Measurements from ENCODE around the gene WDR62.
"Not testable (repeated sequence)": the region's sequence is repeated elsewhere in the genome, so short reads cannot be mapped to it uniquely, and the experiment has no call there.

Gene WDR62

DNA sequence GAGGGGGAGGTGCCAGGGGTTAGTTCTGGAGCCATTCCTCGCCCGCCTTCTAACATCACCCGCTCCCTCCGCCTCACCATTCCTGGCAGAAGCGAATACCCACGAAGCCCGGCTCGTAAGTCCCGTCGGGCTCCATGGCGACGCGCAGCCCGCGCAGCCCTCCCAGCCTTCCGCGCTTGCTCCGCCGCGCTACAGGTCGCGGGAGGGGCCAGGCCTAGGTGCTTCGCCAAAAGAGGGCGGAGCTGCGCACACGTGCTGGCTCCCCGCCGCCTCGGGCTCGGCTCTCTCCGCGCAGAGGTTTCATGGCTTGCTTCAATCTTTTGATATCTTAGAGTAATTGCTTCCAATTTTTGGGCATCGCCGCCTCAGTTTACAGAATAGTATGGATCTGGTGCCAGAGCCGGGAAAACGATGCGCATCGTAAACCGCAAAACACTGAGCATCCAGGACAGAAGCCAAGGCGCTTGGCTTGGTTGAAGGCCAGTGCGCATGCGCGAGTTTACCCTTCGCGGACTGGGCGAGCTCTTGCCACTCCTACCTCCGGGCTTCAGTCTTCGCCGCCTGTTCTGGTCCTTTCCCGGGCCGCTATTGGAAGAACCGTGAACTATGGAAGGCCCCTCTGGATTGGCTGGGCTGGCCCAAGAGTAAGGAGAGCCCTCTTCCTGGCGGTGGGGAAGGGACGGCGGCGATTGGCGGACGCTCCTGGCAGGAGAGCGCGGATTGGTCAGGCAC, 60.2 kb downstream of the WDR62 start, which contains the start of gene POLR2I:
Gene POLR2I, minus strand, starts transcription at position 155 of the 732 bp plus-strand sequence. Its CDS starts 19 bp downstream, at position 136.
- H3K9me3 ChIP-seq (ENCODE audit: control insufficient read depth in 1 of 2, low read length in 2 of 2), result no peaks in the 10 kb centered on the region
- peaks cover 4 to 30% of the 10 kb centered on the region in 2 donors for H3K36me3 ChIP-seq (ENCODE audit: control insufficient read depth in 1 of 2, insufficient read depth in 2 of 2, low read length in 2 of 2)
- peak within 1 kb of the TSS; percentile 76 to 93 for H3K4me3 ChIP-seq (ENCODE audit: low read depth in 1 of 2, low read length in 2 of 2)
- peak within 1 kb of the TSS; percentile 83 for H3K27ac ChIP-seq (ENCODE audit: low read length)
- H3K4me1 ChIP-seq (ENCODE audit: control insufficient read depth in 1 of 2, insufficient read depth in 2 of 2, low read length in 2 of 2), result peaks cover 0 to 28% of the 10 kb centered on the region in 2 donors
- no peaks in the 10 kb centered on the region for H3K27me3 ChIP-seq (ENCODE audit: low read depth, low read length)

DNA sequence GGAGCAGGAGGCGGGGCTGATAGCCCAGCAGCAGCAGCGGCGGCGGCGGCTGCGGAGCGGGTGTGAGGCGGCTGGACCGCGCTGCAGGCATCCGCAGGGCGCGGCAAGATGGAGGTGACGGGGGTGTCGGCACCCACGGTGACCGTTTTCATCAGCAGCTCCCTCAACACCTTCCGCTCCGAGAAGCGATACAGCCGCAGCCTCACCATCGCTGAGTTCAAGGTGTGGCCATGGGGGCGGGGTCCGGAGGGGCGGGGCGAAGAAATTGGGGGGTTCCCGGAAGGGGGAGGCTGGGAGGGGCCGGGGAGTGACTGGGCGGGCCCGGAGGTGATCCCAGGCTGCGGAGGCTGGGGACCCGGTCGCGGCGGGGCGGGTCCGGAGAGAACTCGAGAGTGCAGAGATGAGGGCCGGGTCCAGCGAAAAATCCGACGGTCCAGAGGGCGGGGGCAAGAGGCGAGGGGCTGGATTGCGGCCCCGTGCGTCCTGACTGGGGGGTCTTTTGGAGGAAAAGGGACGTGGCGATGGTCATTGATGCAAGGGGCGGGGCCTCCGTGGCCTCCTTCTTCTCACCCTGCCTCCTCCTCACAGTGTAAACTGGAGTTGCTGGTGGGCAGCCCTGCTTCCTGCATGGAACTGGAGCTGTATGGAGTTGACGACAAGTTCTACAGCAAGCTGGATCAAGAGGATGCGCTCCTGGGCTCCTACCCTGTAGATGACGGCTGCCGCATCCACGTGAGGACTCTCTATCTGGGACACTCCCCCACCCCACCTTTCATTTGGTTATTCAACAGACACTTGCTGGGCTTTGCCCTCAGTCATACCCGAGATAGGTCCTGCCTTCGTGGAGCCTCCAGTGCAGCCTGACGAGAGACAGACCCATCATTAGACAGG, 61.0 kb downstream of the WDR62 start, which contains the start of gene TBCB:
Gene TBCB, plus strand, starts transcription at position 16 of the 891 bp plus-strand sequence. Its CDS starts 93 bp downstream, at position 109.
- H3K9me3 ChIP-seq (ENCODE audit: control insufficient read depth in 1 of 2, low read length in 2 of 2), result no peaks in the 10 kb centered on the region
- no peaks in the 10 kb centered on the region for H3K27me3 ChIP-seq (ENCODE audit: low read depth, low read length)
- H3K27ac ChIP-seq (ENCODE audit: low read length), result peak within 1 kb of the TSS; percentile 83
- peak within 1 kb of the TSS; percentile 76 to 93 for H3K4me3 ChIP-seq (ENCODE audit: low read depth in 1 of 2, low read length in 2 of 2)
- H3K36me3 ChIP-seq (ENCODE audit: control insufficient read depth in 1 of 2, insufficient read depth in 2 of 2, low read length in 2 of 2), result peaks cover 4 to 38% of the 10 kb centered on the region in 2 donors
- H3K4me1 ChIP-seq (ENCODE audit: control insufficient read depth in 1 of 2, insufficient read depth in 2 of 2, low read length in 2 of 2), result peaks cover 0 to 30% of the 10 kb centered on the region in 2 donors

DNA sequence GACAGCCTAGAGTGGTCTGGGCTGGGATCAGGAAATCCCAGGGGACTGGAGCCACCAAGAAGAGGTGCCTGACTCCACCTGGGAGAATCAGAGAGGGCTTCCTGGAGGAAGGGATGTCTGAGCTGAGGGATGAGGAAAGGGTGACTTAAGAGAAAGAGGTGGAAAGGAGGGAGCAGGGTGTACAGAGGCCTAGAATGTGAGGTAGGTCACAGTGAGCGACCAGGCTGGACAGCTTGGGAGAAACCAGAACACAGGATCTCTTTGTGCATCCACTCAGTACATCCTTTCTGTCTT, 61.6 kb downstream of the WDR62 start:
- H3K4me3 ChIP-seq (ENCODE audit: low read depth in 1 of 2, low read length in 2 of 2), result peak overlapping the region; percentile 67 to 76
- no peaks in the 10 kb centered on the region for H3K9me3 ChIP-seq (ENCODE audit: control insufficient read depth in 1 of 2, low read length in 2 of 2)
- no peaks in the 10 kb centered on the region for H3K27me3 ChIP-seq (ENCODE audit: low read depth, low read length)
- peak overlapping the region; percentile 42 for H3K27ac ChIP-seq (ENCODE audit: low read length)
- peaks cover 0 to 30% of the 10 kb centered on the region in 2 donors for H3K4me1 ChIP-seq (ENCODE audit: control insufficient read depth in 1 of 2, insufficient read depth in 2 of 2, low read length in 2 of 2)
- H3K36me3 ChIP-seq (ENCODE audit: control insufficient read depth in 1 of 2, insufficient read depth in 2 of 2, low read length in 2 of 2), result peaks cover 4 to 39% of the 10 kb centered on the region in 2 donors

DNA sequence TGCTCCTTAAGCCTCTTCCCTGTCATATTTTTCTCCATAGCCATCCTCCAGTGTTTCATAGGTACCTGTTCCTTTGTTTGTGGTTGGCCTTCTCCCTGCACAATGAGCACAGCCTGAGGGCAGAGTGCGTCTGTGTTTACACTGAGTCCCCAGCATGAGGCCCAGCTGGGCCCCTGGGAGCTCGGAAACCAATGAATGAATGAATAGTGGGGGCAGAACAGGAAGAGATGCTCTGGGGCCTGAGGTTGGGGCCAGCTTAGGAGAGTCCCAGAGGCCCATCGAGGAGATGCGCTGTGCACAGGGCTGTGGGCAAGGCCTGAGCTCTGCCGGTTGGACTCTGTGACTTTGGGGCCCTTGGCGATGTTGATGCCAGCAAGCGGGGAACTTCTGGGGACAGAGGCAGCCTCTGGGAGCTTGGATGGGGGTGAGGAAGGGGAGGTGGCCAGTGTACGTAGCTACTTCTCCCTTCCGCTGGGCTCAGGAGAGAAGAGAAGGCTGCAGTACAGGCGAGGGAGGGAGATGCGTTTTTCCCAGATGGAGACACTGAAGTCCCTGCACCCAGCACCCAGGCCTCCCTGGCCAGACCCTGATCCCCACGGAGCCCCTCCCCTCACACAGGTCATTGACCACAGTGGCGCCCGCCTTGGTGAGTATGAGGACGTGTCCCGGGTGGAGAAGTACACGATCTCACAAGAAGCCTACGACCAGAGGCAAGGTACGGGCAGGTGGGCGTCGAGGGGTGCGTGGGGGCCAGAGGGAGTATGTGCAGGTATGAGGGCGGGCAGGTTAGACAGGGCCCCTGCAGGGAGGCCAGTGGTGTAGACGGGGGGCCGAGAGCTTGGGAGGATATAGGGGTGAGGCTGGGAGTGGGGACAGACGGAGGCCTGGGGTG, 65.6 kb downstream of the WDR62 start:
- H3K4me1 ChIP-seq (ENCODE audit: control insufficient read depth in 1 of 2, insufficient read depth in 2 of 2, low read length in 2 of 2), result peaks cover 0 to 18% of the 10 kb centered on the region in 2 donors
- no peak overlapping the region for H3K27ac ChIP-seq (ENCODE audit: low read length)
- H3K36me3 ChIP-seq (ENCODE audit: control insufficient read depth in 1 of 2, insufficient read depth in 2 of 2, low read length in 2 of 2), result peaks cover 14 to 63% of the 10 kb centered on the region in 2 donors
- H3K27me3 ChIP-seq (ENCODE audit: low read depth, low read length), result no peaks in the 10 kb centered on the region
- no peak overlapping the region for H3K4me3 ChIP-seq (ENCODE audit: low read depth in 1 of 2, low read length in 2 of 2)
- no peaks in the 10 kb centered on the region for H3K9me3 ChIP-seq (ENCODE audit: control insufficient read depth in 1 of 2, low read length in 2 of 2)

DNA sequence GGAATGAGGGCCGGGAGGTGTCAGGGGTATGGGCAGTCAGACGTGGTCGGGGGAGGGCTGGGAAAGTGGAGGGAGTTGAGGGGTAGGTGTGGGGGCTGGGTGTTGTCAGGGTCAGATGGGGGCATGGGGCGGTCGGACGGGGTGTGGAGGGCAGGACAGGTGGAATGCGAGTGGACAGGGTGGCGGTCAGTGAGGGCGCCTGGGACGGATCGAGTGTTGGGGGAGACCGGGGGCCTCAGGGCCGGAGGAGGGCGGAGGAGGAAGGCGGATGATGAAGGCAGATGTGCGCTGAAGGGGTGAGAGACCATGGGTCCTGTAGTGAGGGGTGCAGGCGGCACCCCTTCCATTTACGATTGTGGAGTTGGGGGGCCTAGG, 66.3 kb downstream of the WDR62 start:
- H3K27ac ChIP-seq (ENCODE audit: low read length), result no peak overlapping the region
- H3K4me1 ChIP-seq (ENCODE audit: control insufficient read depth in 1 of 2, insufficient read depth in 2 of 2, low read length in 2 of 2), result peaks cover 0 to 14% of the 10 kb centered on the region in 2 donors
- no peaks in the 10 kb centered on the region for H3K9me3 ChIP-seq (ENCODE audit: control insufficient read depth in 1 of 2, low read length in 2 of 2)
- peaks cover 20 to 68% of the 10 kb centered on the region in 2 donors for H3K36me3 ChIP-seq (ENCODE audit: control insufficient read depth in 1 of 2, insufficient read depth in 2 of 2, low read length in 2 of 2)
- no peaks in the 10 kb centered on the region for H3K27me3 ChIP-seq (ENCODE audit: low read depth, low read length)
- H3K4me3 ChIP-seq (ENCODE audit: low read depth in 1 of 2, low read length in 2 of 2), result no peak overlapping the region

DNA sequence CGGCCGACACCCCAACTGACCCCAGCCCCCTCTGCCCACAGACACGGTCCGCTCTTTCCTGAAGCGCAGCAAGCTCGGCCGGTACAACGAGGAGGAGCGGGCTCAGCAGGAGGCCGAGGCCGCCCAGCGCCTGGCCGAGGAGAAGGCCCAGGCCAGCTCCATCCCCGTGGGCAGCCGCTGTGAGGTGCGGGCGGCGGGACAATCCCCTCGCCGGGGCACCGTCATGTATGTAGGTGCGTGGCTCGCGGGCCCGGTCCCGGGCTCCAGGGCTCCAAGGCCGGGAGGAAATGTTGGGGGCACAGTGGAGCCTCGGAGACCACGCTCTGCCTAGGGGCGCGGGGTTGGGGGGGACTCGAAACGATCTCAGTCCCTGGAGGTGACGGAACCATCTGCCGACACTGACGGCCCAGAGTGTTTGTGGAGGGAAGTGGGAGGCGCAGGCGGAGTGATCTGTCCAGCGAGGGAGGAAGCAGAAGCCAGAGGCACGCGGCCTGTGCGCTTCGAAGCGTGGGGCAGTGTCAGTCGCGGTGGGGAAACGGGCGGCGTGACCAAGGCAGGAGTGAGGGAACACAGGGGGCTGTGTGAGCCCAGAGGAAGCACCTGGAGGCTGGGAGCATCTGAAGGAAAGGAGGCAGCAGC, 66.9 kb downstream of the WDR62 start:
- H3K27me3 ChIP-seq (ENCODE audit: low read depth, low read length), result no peaks in the 10 kb centered on the region
- H3K36me3 ChIP-seq (ENCODE audit: control insufficient read depth in 1 of 2, insufficient read depth in 2 of 2, low read length in 2 of 2), result peaks cover 20 to 68% of the 10 kb centered on the region in 2 donors
- no peak overlapping the region for H3K4me3 ChIP-seq (ENCODE audit: low read depth in 1 of 2, low read length in 2 of 2)
- peaks cover 0 to 8% of the 10 kb centered on the region in 2 donors for H3K4me1 ChIP-seq (ENCODE audit: control insufficient read depth in 1 of 2, insufficient read depth in 2 of 2, low read length in 2 of 2)
- H3K27ac ChIP-seq (ENCODE audit: low read length), result no peak overlapping the region
- no peaks in the 10 kb centered on the region for H3K9me3 ChIP-seq (ENCODE audit: control insufficient read depth in 1 of 2, low read length in 2 of 2)

DNA sequence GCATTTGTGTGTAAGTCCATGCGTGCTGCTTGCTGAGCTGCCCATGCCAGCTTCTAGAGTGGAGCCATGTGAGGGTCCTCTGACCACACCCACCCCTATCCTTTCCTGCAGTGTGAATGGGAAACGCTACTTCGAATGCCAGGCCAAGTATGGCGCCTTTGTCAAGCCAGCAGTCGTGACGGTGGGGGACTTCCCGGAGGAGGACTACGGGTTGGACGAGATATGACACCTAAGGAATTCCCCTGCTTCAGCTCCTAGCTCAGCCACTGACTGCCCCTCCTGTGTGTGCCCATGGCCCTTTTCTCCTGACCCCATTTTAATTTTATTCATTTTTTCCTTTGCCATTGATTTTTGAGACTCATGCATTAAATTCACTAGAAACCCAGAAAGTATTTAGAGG, 70.9 kb downstream of the WDR62 start:
- H3K27ac ChIP-seq (ENCODE audit: low read length), result no peak overlapping the region
- no peaks in the 10 kb centered on the region for H3K9me3 ChIP-seq (ENCODE audit: control insufficient read depth in 1 of 2, low read length in 2 of 2)
- peaks cover 3 to 12% of the 10 kb centered on the region in 2 donors for H3K4me1 ChIP-seq (ENCODE audit: control insufficient read depth in 1 of 2, insufficient read depth in 2 of 2, low read length in 2 of 2)
- H3K4me3 ChIP-seq (ENCODE audit: low read depth in 1 of 2, low read length in 2 of 2), result no peak overlapping the region
- H3K27me3 ChIP-seq (ENCODE audit: low read depth, low read length), result no peaks in the 10 kb centered on the region
- H3K36me3 ChIP-seq (ENCODE audit: control insufficient read depth in 1 of 2, insufficient read depth in 2 of 2, low read length in 2 of 2), result peaks cover 20 to 50% of the 10 kb centered on the region in 2 donors

DNA sequence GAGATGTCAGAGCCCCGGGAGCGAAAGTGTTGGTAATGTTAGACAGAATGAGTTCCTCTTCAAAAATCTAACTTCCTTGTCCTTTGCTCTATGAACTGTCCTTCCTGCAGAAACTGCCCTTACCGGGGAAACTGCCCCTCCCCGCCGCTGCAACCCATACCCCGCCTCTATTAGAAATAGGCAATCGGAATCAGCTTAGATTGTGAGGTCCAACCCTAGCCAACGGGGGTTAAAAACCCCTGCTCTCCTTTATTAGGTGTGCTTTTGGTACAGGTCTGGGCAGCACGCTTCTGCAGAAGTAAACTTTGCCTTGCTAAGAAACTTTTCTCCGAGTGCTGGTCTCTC, 73.7 kb downstream of the WDR62 start:
- no peaks in the 10 kb centered on the region for H3K9me3 ChIP-seq (ENCODE audit: control insufficient read depth in 1 of 2, low read length in 2 of 2)
- H3K27me3 ChIP-seq (ENCODE audit: low read depth, low read length), result no peaks in the 10 kb centered on the region
- peaks cover 13 to 24% of the 10 kb centered on the region in 2 donors for H3K36me3 ChIP-seq (ENCODE audit: control insufficient read depth in 1 of 2, insufficient read depth in 2 of 2, low read length in 2 of 2)
- H3K27ac ChIP-seq (ENCODE audit: low read length), result peak overlapping the region; percentile 92
- H3K4me1 ChIP-seq (ENCODE audit: control insufficient read depth in 1 of 2, insufficient read depth in 2 of 2, low read length in 2 of 2), result peaks cover 3 to 12% of the 10 kb centered on the region in 2 donors
- peak overlapping the region; percentile 59 to 67 for H3K4me3 ChIP-seq (ENCODE audit: low read depth in 1 of 2, low read length in 2 of 2)

DNA sequence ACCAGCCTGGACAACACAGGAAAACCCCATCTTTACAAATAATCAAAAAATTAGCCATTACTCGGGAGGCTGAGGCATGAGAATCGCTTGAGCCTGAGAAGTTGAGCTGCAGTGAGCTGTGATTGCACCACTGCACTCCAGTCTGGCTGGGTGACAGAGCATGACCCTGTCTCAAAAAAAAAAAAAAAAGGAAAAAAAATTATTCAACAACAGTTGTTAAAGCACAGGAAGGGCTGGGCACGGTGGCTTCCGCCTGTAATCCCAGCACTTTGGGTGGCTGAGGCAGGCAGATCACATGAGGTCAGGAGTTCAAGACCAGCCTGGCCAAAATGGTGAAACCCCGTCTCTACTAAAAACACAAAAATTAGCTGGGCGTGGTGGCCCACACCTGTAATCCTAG, 76.5 kb downstream of the WDR62 start:
- H3K27ac ChIP-seq (ENCODE audit: low read length); H3K36me3 ChIP-seq (ENCODE audit: control insufficient read depth in 1 of 2, insufficient read depth in 2 of 2, low read length in 2 of 2); H3K27me3 ChIP-seq (ENCODE audit: low read depth, low read length); H3K9me3 ChIP-seq (ENCODE audit: control insufficient read depth in 1 of 2, low read length in 2 of 2); H3K4me3 ChIP-seq (ENCODE audit: low read depth in 1 of 2, low read length in 2 of 2): not testable (repeated sequence)
- peaks cover 3 to 12% of the 10 kb centered on the region in 2 donors for H3K4me1 ChIP-seq (ENCODE audit: control insufficient read depth in 1 of 2, insufficient read depth in 2 of 2, low read length in 2 of 2)

DNA sequence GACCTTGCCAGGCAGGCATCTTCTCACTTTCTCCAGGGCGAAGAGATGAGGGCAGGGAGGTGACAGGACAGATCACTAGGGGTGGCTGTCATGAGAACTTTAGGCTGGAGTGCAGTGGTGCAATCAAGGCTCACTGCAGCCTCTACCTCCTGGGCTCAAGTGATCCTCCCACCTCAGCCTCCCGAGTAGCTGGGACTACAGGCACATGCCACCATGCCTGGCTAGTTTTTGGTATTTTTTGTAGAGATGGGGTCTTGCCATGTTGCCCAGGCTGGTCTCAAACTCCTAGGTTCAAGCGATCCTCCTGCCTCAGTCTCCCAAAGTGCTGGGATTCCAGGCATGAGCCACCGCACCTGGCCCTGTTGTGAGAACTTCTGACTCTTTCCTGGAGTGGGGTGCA, 80.2 kb downstream of the WDR62 start:
- not testable (repeated sequence) for H3K4me1 ChIP-seq (ENCODE audit: control insufficient read depth in 1 of 2, insufficient read depth in 2 of 2, low read length in 2 of 2); H3K27ac ChIP-seq (ENCODE audit: low read length); H3K9me3 ChIP-seq (ENCODE audit: control insufficient read depth in 1 of 2, low read length in 2 of 2); H3K4me3 ChIP-seq (ENCODE audit: low read depth in 1 of 2, low read length in 2 of 2); H3K27me3 ChIP-seq (ENCODE audit: low read depth, low read length); H3K36me3 ChIP-seq (ENCODE audit: control insufficient read depth in 1 of 2, insufficient read depth in 2 of 2, low read length in 2 of 2)

Data from muscle layer of duodenum (tissue), 2 donors.